ENCODE data around the gene TSHZ2. TPM values are rescaled to one million over a fixed set of nuclear protein-coding genes. Genes with fewer than 3 reads are reported as not detected.

The TSHZ2 gene
- polyA plus RNA-seq, 1 donor from 2014 or later, result 4.6 TPM

DNA sequence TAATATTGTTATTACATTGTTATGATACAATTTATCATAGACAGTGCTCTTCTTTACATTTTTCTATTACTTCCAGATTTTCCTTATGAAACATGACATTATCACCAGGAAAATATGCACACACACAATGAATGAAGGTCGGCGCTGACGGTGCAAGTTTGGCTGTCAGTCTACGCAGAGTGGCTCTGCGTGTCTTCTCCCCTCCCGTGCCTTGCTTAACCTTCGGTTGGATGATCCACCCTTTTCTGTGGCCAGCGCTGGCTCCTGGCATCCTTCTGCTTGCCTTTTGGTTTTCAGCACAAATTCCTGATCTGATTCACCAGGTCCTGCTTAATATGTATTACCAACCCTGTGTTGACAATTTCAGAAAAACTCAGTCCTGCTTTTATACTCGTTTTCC lies 157.4 kb downstream of the TSHZ2 start:
- H3K79me2 ChIP-seq (replicated peaks; ENCODE audit: insufficient read depth, low read length), result no peaks in the 10 kb centered on the region
- H3K9me3 ChIP-seq (ENCODE audit: low read length), result no peaks in the 10 kb centered on the region
- no peaks in the 10 kb centered on the region for H4K20me1 ChIP-seq (ENCODE audit: insufficient read depth)
- H3K9ac ChIP-seq (ENCODE audit: low read length), result no peak overlapping the region
- H3K36me3 ChIP-seq (ENCODE audit: insufficient read depth, low read length), result no peaks in the 10 kb centered on the region
- no peak overlapping the region for H3K4me3 ChIP-seq (ENCODE audit: low read length)
- no peak overlapping the region for H3K27ac ChIP-seq (ENCODE audit: low read length)
- no peak for TF ChIP-seq RAD21 (conservative IDR thresholded peaks at IDR 0.05)
- no peak for TF ChIP-seq TAF1 (IDR thresholded peaks at IDR 0.05; ENCODE audit: low read depth)
- TF ChIP-seq SMC3 (conservative IDR thresholded peaks at IDR 0.05; ENCODE audit: poor library complexity), result no peak
- TF ChIP-seq, protein P1, sequence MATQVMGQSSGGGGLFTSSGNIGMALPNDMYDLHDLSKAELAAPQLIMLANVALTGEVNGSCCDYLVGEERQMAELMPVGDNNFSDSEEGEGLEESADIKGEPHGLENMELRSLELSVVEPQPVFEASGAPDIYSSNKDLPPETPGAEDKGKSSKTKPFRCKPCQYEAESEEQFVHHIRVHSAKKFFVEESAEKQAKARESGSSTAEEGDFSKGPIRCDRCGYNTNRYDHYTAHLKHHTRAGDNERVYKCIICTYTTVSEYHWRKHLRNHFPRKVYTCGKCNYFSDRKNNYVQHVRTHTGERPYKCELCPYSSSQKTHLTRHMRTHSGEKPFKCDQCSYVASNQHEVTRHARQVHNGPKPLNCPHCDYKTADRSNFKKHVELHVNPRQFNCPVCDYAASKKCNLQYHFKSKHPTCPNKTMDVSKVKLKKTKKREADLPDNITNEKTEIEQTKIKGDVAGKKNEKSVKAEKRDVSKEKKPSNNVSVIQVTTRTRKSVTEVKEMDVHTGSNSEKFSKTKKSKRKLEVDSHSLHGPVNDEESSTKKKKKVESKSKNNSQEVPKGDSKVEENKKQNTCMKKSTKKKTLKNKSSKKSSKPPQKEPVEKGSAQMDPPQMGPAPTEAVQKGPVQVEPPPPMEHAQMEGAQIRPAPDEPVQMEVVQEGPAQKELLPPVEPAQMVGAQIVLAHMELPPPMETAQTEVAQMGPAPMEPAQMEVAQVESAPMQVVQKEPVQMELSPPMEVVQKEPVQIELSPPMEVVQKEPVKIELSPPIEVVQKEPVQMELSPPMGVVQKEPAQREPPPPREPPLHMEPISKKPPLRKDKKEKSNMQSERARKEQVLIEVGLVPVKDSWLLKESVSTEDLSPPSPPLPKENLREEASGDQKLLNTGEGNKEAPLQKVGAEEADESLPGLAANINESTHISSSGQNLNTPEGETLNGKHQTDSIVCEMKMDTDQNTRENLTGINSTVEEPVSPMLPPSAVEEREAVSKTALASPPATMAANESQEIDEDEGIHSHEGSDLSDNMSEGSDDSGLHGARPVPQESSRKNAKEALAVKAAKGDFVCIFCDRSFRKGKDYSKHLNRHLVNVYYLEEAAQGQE (IDR thresholded peaks at IDR 0.05; ENCODE audit: borderline replicate concordance), result no peak
- no peak for TF ChIP-seq EP300 (conservative IDR thresholded peaks at IDR 0.05; ENCODE audit: poor library complexity, severe bottlenecking)
- no peak for TF ChIP-seq MXI1 (conservative IDR thresholded peaks at IDR 0.05; ENCODE audit: poor library complexity, severe bottlenecking)
- no peak for TF ChIP-seq EZH2 (IDR thresholded peaks at IDR 0.05; ENCODE audit: borderline replicate concordance, insufficient read depth, low read length, poor library complexity, severe bottlenecking)
- TF ChIP-seq POLR2AphosphoS5 (IDR thresholded peaks at IDR 0.05), result no peak
- TF ChIP-seq, protein P2, sequence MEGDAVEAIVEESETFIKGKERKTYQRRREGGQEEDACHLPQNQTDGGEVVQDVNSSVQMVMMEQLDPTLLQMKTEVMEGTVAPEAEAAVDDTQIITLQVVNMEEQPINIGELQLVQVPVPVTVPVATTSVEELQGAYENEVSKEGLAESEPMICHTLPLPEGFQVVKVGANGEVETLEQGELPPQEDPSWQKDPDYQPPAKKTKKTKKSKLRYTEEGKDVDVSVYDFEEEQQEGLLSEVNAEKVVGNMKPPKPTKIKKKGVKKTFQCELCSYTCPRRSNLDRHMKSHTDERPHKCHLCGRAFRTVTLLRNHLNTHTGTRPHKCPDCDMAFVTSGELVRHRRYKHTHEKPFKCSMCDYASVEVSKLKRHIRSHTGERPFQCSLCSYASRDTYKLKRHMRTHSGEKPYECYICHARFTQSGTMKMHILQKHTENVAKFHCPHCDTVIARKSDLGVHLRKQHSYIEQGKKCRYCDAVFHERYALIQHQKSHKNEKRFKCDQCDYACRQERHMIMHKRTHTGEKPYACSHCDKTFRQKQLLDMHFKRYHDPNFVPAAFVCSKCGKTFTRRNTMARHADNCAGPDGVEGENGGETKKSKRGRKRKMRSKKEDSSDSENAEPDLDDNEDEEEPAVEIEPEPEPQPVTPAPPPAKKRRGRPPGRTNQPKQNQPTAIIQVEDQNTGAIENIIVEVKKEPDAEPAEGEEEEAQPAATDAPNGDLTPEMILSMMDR (IDR thresholded peaks at IDR 0.05; ENCODE audit: poor library complexity, severe bottlenecking), result no peak
- no peak overlapping the region for H3K4me2 ChIP-seq (ENCODE audit: low read length)
- no peaks in the 10 kb centered on the region for H3K27me3 ChIP-seq (ENCODE audit: insufficient read depth, low read depth, low read length)
- H2AFZ ChIP-seq (ENCODE audit: low read depth, low read length), result no peak overlapping the region
- H3F3A ChIP-seq (ENCODE audit: insufficient read depth, low read length, poor library complexity, severe bottlenecking), result no peaks in the 10 kb centered on the region
- H3K9me2 ChIP-seq (ENCODE audit: insufficient read depth, low read length), result no peaks in the 10 kb centered on the region

DNA sequence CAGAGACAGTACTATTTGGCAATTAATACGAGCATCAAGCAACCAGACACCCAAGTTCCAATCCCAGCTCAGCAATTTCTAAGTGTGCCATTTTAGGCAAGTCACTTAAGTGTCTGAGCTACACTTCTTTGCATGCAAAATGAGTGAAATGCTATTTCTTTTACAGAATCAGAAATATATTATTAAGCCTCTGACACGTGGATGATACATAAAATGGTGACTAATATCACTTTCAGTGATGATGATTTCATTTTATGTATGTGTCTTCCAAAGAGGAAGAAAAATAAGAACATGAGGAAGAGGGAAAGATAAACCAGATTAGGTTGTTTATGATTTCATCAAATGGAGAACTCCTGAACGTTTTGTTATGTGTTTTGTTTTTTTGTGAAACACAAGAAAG lies 158.6 kb downstream of the TSHZ2 start:
- Histone ChIP-seq H3K36me3 (ENCODE audit: insufficient read depth, low read length) (no peaks in the 10 kb centered on the region), H3K4me3 (ENCODE audit: low read length) (peak overlapping the region; percentile 4)
- no peak for TF ChIP-seq TAF1 (IDR thresholded peaks at IDR 0.05; ENCODE audit: low read depth)
- no peak for TF ChIP-seq MXI1 (conservative IDR thresholded peaks at IDR 0.05; ENCODE audit: poor library complexity, severe bottlenecking)
- TF ChIP-seq EP300 (conservative IDR thresholded peaks at IDR 0.05; ENCODE audit: poor library complexity, severe bottlenecking), result no peak
- TF ChIP-seq, protein P1 (IDR thresholded peaks at IDR 0.05; ENCODE audit: borderline replicate concordance), result no peak
- TF ChIP-seq, protein P2 (IDR thresholded peaks at IDR 0.05; ENCODE audit: poor library complexity, severe bottlenecking), result no peak
- TF ChIP-seq SMC3 (conservative IDR thresholded peaks at IDR 0.05; ENCODE audit: poor library complexity), result no peak
- no peak for TF ChIP-seq EZH2 (IDR thresholded peaks at IDR 0.05; ENCODE audit: borderline replicate concordance, insufficient read depth, low read length, poor library complexity, severe bottlenecking)
- TF ChIP-seq POLR2AphosphoS5 (IDR thresholded peaks at IDR 0.05), result no peak

More for the DNA sequence above, 158.6 kb downstream of the TSHZ2 start:
- Histone ChIP-seq H3K79me2 (replicated peaks; ENCODE audit: insufficient read depth, low read length) (no peaks in the 10 kb centered on the region), H3K9ac (ENCODE audit: low read length) (no peak overlapping the region), H4K20me1 (ENCODE audit: insufficient read depth) (no peaks in the 10 kb centered on the region), H3K9me3 (ENCODE audit: low read length) (no peaks in the 10 kb centered on the region), H3K4me2 (ENCODE audit: low read length) (no peak overlapping the region), H2AFZ (ENCODE audit: low read depth, low read length) (no peak overlapping the region), H3K27me3 (ENCODE audit: insufficient read depth, low read depth, low read length) (no peaks in the 10 kb centered on the region), H3K27ac (ENCODE audit: low read length) (no peak overlapping the region), H3K9me2 (ENCODE audit: insufficient read depth, low read length) (no peaks in the 10 kb centered on the region), H3F3A (ENCODE audit: insufficient read depth, low read length, poor library complexity, severe bottlenecking) (no peaks in the 10 kb centered on the region)
